ENCODE results near the gene CLNK.

DNA sequence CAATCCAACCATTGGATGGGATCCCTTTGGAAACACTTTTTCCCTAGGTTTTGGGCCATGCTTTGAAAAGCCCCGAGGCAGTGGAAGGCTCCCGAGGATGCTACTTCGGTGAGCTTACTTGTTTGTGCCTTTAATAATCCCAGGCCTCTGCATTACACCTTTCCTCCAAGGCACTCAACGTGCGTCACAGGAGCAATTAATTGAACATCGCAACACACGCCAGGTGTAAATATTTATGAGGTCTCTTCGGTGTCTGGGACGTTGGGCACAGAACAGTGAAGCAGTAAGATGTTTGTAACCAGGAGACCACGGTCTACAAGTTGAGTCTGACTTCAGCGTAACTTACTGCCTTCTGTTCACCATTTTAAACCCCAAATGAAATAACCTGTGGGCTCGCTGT is 97.3 kb downstream of the CLNK start:
- TF ChIP-seq ZNF274 (IDR thresholded peaks at IDR 0.05; ENCODE audit: low read depth, low read length) (no peak), YY1 (IDR thresholded peaks at IDR 0.05; ENCODE audit: insufficient read depth, insufficient read length) (no peak)
